GM18520 (cell line): ENCODE results near the gene PDE4B.

ENCODE experiments used
- ATAC-seq: cut with Tn5 transposase; IDR thresholded peaks from one replicate; pipeline ENCODE4 v1.9.1; 2021; ENCODE audit not compliant: unreplicated experiment

Gene PDE4B

GRCh38 chr1:65792669-65793358 lies at the start of gene PDE4B:
Gene PDE4B (plus strand): TSS chr1:65792895.
- no peak for ATAC-seq

GRCh38 chr1:65744731-65745130 lies 48.0 kb upstream of the PDE4B start:
- no peak for ATAC-seq

- ATAC-seq: no peak
Measured at GRCh38 chr1:65751961-65752360, 40.7 kb upstream of the PDE4B start.

GRCh38 chr1:65756616-65757015 lies 36.1 kb upstream of the PDE4B start:
- ATAC-seq: no peak

- ATAC-seq: no peak
Measured at GRCh38 chr1:65757531-65757930, 35.2 kb upstream of the PDE4B start.

GRCh38 chr1:65758128-65758527 lies 34.6 kb upstream of the PDE4B start:
- no peak for ATAC-seq

- ATAC-seq: no peak
Measured at GRCh38 chr1:65759516-65759915, 33.2 kb upstream of the PDE4B start.

GRCh38 chr1:65762081-65762862 lies 30.4 kb upstream of the PDE4B start:
- ATAC-seq: peak; percentile 79

GRCh38 chr1:65764052-65764451 lies 28.6 kb upstream of the PDE4B start:
- ATAC-seq: no peak

GRCh38 chr1:65765631-65766030 lies 27.1 kb upstream of the PDE4B start:
- ATAC-seq: no peak

GRCh38 chr1:65769636-65770035 lies 23.1 kb upstream of the PDE4B start:
- ATAC-seq: no peak

GRCh38 chr1:65772607-65773006 lies 20.1 kb upstream of the PDE4B start:
- ATAC-seq: no peak

GRCh38 chr1:65773391-65774123 lies 19.1 kb upstream of the PDE4B start:
- no peak for ATAC-seq

- ATAC-seq: no peak
Measured at GRCh38 chr1:65788762-65789161, 3.9 kb upstream of the PDE4B start.

- no peak for ATAC-seq
Measured at GRCh38 chr1:65791396-65791795, 1.3 kb upstream of the PDE4B start.

GRCh38 chr1:65791801-65792668 lies 660 bp upstream of the PDE4B start:
- no peak for ATAC-seq

GRCh38 chr1:65793359-65793732 lies 651 bp downstream of the PDE4B start:
- no peak for ATAC-seq

GRCh38 chr1:65795311-65795710 lies 2.6 kb downstream of the PDE4B start:
- ATAC-seq: no peak

GRCh38 chr1:65799601-65800000 lies 6.9 kb downstream of the PDE4B start:
- ATAC-seq: no peak

- no peak for ATAC-seq
Measured at GRCh38 chr1:65804584-65804983, 11.9 kb downstream of the PDE4B start.

- peak; percentile 97 for ATAC-seq
Measured at GRCh38 chr1:65812065-65812464, 19.4 kb downstream of the PDE4B start.
